ENCODE data around the gene RREB1. TPM values are rescaled to one million over a fixed set of nuclear protein-coding genes. Genes with fewer than 3 reads are reported as not detected.

RREB1 gene
- polyA plus RNA-seq, 1 donor from 2014 or later, result not detected

DNA sequence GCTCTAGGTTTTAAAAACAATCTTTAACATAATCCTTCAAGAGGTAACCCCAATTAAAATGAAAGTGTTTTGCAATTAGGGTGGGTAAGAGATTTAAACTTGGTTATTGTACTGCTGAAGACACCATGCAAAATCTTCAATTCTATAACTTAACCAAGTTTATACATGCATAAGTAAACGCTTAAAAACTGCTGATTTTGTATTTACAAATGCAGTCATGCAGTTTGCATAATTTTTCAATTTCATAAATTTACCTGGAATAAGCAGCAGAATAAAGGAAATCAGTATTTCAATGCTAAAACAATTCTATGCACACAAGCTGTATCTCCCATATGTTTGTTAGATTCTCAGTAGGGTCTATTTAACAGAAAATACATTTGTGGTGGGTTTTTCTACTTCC lies 182.3 kb downstream of the RREB1 start:
- Histone ChIP-seq H4K20me1 (ENCODE audit: insufficient read depth) (no peaks in the 10 kb centered on the region), H3K9me3 (ENCODE audit: low read length) (no peaks in the 10 kb centered on the region), H3K27ac (ENCODE audit: low read length) (no peak overlapping the region), H3K9ac (ENCODE audit: low read length) (no peak overlapping the region), H3K4me2 (ENCODE audit: low read length) (no peak overlapping the region), H3K36me3 (ENCODE audit: insufficient read depth, low read length) (peaks cover 12% of the 10 kb centered on the region), H3K27me3 (ENCODE audit: insufficient read depth, low read depth, low read length) (no peaks in the 10 kb centered on the region), H3K79me2 (replicated peaks; ENCODE audit: insufficient read depth, low read length) (no peaks in the 10 kb centered on the region), H3F3A (ENCODE audit: insufficient read depth, low read length, poor library complexity, severe bottlenecking) (no peaks in the 10 kb centered on the region), H2AFZ (ENCODE audit: low read depth, low read length) (no peak overlapping the region), H3K9me2 (ENCODE audit: insufficient read depth, low read length) (no peaks in the 10 kb centered on the region), H3K4me3 (ENCODE audit: low read length) (no peak overlapping the region)
- TF ChIP-seq POLR2AphosphoS5 (IDR thresholded peaks at IDR 0.05), result no peak
- no peak for TF ChIP-seq TAF1 (IDR thresholded peaks at IDR 0.05; ENCODE audit: low read depth)
- no peak for TF ChIP-seq MXI1 (conservative IDR thresholded peaks at IDR 0.05; ENCODE audit: poor library complexity, severe bottlenecking)
- no peak for TF ChIP-seq SMC3 (conservative IDR thresholded peaks at IDR 0.05; ENCODE audit: poor library complexity)
- no peak for TF ChIP-seq EP300 (conservative IDR thresholded peaks at IDR 0.05; ENCODE audit: poor library complexity, severe bottlenecking)
- no peak for TF ChIP-seq RAD21 (conservative IDR thresholded peaks at IDR 0.05)
- TF ChIP-seq, protein P1, sequence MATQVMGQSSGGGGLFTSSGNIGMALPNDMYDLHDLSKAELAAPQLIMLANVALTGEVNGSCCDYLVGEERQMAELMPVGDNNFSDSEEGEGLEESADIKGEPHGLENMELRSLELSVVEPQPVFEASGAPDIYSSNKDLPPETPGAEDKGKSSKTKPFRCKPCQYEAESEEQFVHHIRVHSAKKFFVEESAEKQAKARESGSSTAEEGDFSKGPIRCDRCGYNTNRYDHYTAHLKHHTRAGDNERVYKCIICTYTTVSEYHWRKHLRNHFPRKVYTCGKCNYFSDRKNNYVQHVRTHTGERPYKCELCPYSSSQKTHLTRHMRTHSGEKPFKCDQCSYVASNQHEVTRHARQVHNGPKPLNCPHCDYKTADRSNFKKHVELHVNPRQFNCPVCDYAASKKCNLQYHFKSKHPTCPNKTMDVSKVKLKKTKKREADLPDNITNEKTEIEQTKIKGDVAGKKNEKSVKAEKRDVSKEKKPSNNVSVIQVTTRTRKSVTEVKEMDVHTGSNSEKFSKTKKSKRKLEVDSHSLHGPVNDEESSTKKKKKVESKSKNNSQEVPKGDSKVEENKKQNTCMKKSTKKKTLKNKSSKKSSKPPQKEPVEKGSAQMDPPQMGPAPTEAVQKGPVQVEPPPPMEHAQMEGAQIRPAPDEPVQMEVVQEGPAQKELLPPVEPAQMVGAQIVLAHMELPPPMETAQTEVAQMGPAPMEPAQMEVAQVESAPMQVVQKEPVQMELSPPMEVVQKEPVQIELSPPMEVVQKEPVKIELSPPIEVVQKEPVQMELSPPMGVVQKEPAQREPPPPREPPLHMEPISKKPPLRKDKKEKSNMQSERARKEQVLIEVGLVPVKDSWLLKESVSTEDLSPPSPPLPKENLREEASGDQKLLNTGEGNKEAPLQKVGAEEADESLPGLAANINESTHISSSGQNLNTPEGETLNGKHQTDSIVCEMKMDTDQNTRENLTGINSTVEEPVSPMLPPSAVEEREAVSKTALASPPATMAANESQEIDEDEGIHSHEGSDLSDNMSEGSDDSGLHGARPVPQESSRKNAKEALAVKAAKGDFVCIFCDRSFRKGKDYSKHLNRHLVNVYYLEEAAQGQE (IDR thresholded peaks at IDR 0.05; ENCODE audit: borderline replicate concordance), result no peak
- TF ChIP-seq EZH2 (IDR thresholded peaks at IDR 0.05; ENCODE audit: borderline replicate concordance, insufficient read depth, low read length, poor library complexity, severe bottlenecking), result no peak
- TF ChIP-seq, protein P2, sequence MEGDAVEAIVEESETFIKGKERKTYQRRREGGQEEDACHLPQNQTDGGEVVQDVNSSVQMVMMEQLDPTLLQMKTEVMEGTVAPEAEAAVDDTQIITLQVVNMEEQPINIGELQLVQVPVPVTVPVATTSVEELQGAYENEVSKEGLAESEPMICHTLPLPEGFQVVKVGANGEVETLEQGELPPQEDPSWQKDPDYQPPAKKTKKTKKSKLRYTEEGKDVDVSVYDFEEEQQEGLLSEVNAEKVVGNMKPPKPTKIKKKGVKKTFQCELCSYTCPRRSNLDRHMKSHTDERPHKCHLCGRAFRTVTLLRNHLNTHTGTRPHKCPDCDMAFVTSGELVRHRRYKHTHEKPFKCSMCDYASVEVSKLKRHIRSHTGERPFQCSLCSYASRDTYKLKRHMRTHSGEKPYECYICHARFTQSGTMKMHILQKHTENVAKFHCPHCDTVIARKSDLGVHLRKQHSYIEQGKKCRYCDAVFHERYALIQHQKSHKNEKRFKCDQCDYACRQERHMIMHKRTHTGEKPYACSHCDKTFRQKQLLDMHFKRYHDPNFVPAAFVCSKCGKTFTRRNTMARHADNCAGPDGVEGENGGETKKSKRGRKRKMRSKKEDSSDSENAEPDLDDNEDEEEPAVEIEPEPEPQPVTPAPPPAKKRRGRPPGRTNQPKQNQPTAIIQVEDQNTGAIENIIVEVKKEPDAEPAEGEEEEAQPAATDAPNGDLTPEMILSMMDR (IDR thresholded peaks at IDR 0.05; ENCODE audit: poor library complexity, severe bottlenecking), result no peak

DNA sequence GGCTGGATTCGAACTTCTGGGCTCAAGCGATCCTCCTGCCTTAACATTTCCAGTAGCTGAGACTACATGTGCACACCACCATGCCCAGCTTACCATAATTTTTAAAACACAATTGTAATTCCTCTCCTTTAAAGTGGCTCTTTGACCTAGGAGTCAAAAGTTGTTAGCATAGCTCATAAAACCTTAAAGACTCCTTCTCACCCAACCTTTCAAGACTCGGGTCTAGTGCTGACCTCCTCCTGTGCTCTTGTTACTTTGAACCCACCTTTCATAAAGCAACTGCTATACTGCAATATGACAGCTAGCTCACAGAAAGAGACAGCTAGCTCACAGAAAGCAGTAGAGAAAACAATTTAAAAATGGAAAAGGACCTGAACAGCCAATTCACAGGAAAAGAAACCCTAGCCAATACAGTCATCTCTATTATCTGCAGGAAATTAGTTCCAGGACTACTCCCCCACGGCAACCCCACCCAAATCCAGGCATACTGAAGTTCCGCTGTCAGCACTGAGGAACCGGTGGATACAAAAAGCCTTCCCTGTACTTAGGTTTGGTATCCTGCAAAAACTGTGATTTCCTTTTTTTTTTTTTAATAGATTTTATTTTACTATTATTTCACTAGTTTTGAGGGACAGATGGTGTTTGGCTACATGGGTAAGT lies 185.0 kb downstream of the RREB1 start:
- H3K4me3 ChIP-seq (ENCODE audit: low read length), result no peak overlapping the region
- H4K20me1 ChIP-seq (ENCODE audit: insufficient read depth), result no peaks in the 10 kb centered on the region
- no peaks in the 10 kb centered on the region for H3F3A ChIP-seq (ENCODE audit: insufficient read depth, low read length, poor library complexity, severe bottlenecking)
- H3K27ac ChIP-seq (ENCODE audit: low read length), result no peak overlapping the region
- H3K4me2 ChIP-seq (ENCODE audit: low read length), result no peak overlapping the region
- H3K9ac ChIP-seq (ENCODE audit: low read length), result no peak overlapping the region
- no peaks in the 10 kb centered on the region for H3K9me3 ChIP-seq (ENCODE audit: low read length)
- H3K79me2 ChIP-seq (replicated peaks; ENCODE audit: insufficient read depth, low read length), result no peaks in the 10 kb centered on the region
- H3K36me3 ChIP-seq (ENCODE audit: insufficient read depth, low read length), result peaks cover 12% of the 10 kb centered on the region
- TF ChIP-seq, protein P2 (IDR thresholded peaks at IDR 0.05; ENCODE audit: poor library complexity, severe bottlenecking), result no peak
- TF ChIP-seq RAD21 (conservative IDR thresholded peaks at IDR 0.05) (no peak), EZH2 (IDR thresholded peaks at IDR 0.05; ENCODE audit: borderline replicate concordance, insufficient read depth, low read length, poor library complexity, severe bottlenecking) (no peak), POLR2AphosphoS5 (IDR thresholded peaks at IDR 0.05) (no peak), EP300 (conservative IDR thresholded peaks at IDR 0.05; ENCODE audit: poor library complexity, severe bottlenecking) (no peak), TAF1 (IDR thresholded peaks at IDR 0.05; ENCODE audit: low read depth) (no peak), MXI1 (conservative IDR thresholded peaks at IDR 0.05; ENCODE audit: poor library complexity, severe bottlenecking) (no peak), SMC3 (conservative IDR thresholded peaks at IDR 0.05; ENCODE audit: poor library complexity) (no peak)
- H3K9me2 ChIP-seq (ENCODE audit: insufficient read depth, low read length), result no peaks in the 10 kb centered on the region
- H3K27me3 ChIP-seq (ENCODE audit: insufficient read depth, low read depth, low read length), result no peaks in the 10 kb centered on the region
- H2AFZ ChIP-seq (ENCODE audit: low read depth, low read length), result no peak overlapping the region
